ENCODE data around the gene PHF13.

GRCh38 chr1:6627841-6628545 is 14.5 kb downstream of the PHF13 start:
- TF ChIP-seq CTCF (IDR thresholded peaks at IDR 0.05) (no peak), HDAC2 (IDR thresholded peaks at IDR 0.05) (no peak), E2F6 (IDR thresholded peaks at IDR 0.05; ENCODE audit: borderline replicate concordance, low read depth) (no peak), MAX (IDR thresholded peaks at IDR 0.05) (no peak), POLR2A (IDR thresholded peaks at IDR 0.05; ENCODE audit: low read length) (no peak), SMC3 (IDR thresholded peaks at IDR 0.05) (no peak)

Measured in A549 (cell line).